Measurements from ENCODE around the gene ACTMAP. TPM values are rescaled to one million over a fixed set of nuclear protein-coding genes. Genes with fewer than 3 reads are reported as not detected.

The ACTMAP gene
- total RNA-seq, 1 experiment from 2014 or later = 16.8 TPM

GRCh38 chr19:40778706-40779284 is 28.5 kb upstream of the ACTMAP start:
- ChIA-PET RAD21 (ENCODE audit: low non-redundant PET in 1 of 2, low total read pairs in 2 of 2, uncharacterized antibody in 2 of 2, unreplicated experiment in 2 of 2) (no interaction called here), POLR2A (interaction anchor here (1.0 to 3.1 kb wide), 7 partner anchors 9 to 62 kb away, joined by 3 to 24 read pairs (median 5); partner anchors contain the start of genes ACTMAP, COQ8B, EGLN2 and ITPKC), CTCF (interaction anchor here (1.2 to 2.4 kb wide), 5 partner anchors 9 to 144 kb away, joined by 5 to 17 read pairs (median 6); partner anchors contain the start of genes ACTMAP, EGLN2 and SNRPA)
- ATAC-seq (no peak), DNase-seq (ENCODE audit: low read depth, low spot score) (no peak)
- Histone ChIP-seq H3K36me3 (ENCODE audit: control insufficient read depth in 1 of 2, insufficient read depth in 2 of 2, low read length in 2 of 2) (no peaks in the 10 kb centered on the region), H3K79me2 (ENCODE audit: insufficient read depth, low read length) (no peaks in the 10 kb centered on the region), H3K27ac (ENCODE audit: low read depth, low read length) (peak overlapping the region; percentile 92), H3K4me3 (replicated peaks in 1 of 2; ENCODE audit: low read depth in 1 of 2, low read length in 2 of 2) (peak overlapping the region; percentile 50 to 68), H3K9me2 (ENCODE audit: insufficient read depth) (no peaks in the 10 kb centered on the region), H3K9me3 (ENCODE audit: control insufficient read depth in 1 of 2, insufficient read depth in 1 of 2, low read depth in 1 of 2, low read length in 2 of 2) (no peaks in the 10 kb centered on the region), H3K9ac (ENCODE audit: low read length) (peak overlapping the region; percentile 66), H3K4me2 (ENCODE audit: low read length) (peak overlapping the region; percentile 81), H3K4me1 (ENCODE audit: control insufficient read depth in 1 of 2, insufficient read depth in 2 of 2, low read length in 2 of 2) (peaks cover 15 to 34% of the 10 kb centered on the region in 2 experiments), H2AFZ (ENCODE audit: low read depth, low read length, poor library complexity, severe bottlenecking) (peak overlapping the region; percentile 87), H4K20me1 (ENCODE audit: insufficient read depth) (no peaks in the 10 kb centered on the region), H3K27me3 (ENCODE audit: insufficient read depth, low read length) (no peaks in the 10 kb centered on the region)
- TSS peak; percentile 48 for BruUV-seq (replicated peaks)
- intact Hi-C loops (cut with micrococcal nuclease) = loop anchor here (1.0 kb wide), 1 partner anchor 20 kb away; no protein-coding TSS in a partner anchor
- TF ChIP-seq REST (IDR thresholded peaks at IDR 0.05; ENCODE audit: low read depth) (no peak), YY1 (IDR thresholded peaks at IDR 0.05; ENCODE audit: extremely low read depth, insufficient replicate concordance, low read depth, low read length) (no peak), MAX (IDR thresholded peaks at IDR 0.05) (no peak), RAD21 (IDR thresholded peaks at IDR 0.05; ENCODE audit: low read depth) (no peak), SIN3A (IDR thresholded peaks at IDR 0.05; ENCODE audit: low read depth) (no peak), SP1 (IDR thresholded peaks at IDR 0.05; ENCODE audit: low read depth) (no peak), ZFX (IDR thresholded peaks at IDR 0.05) (no peak), EZH2 (IDR thresholded peaks at IDR 0.05) (no peak), EGR1 (IDR thresholded peaks at IDR 0.05; ENCODE audit: low read depth) (no peak), ZNF274 (IDR thresholded peaks at IDR 0.05; ENCODE audit: low read depth, low read length) (no peak), ELF1 (IDR thresholded peaks at IDR 0.05; ENCODE audit: borderline replicate concordance, low read depth) (no peak), JUND (IDR thresholded peaks at IDR 0.05) (no peak), CTCF (IDR thresholded peaks at IDR 0.05 in 2 of 3, conservative IDR thresholded peaks at IDR 0.05 in 1 of 3; ENCODE audit: borderline replicate concordance in 1 of 3, insufficient read depth in 1 of 3, low read depth in 2 of 3, low read length in 2 of 3) (no peak), ATF3 (IDR thresholded peaks at IDR 0.05) (no peak), SRF (IDR thresholded peaks at IDR 0.05; ENCODE audit: low read depth) (no peak), CBX3 (IDR thresholded peaks at IDR 0.05; ENCODE audit: low read depth) (no peak), ZBTB33 (IDR thresholded peaks at IDR 0.05; ENCODE audit: extremely low read depth, insufficient replicate concordance, low read length) (no peak), TCF7L2 (IDR thresholded peaks at IDR 0.05; ENCODE audit: borderline replicate concordance, extremely low read depth, insufficient read depth, insufficient read length) (no peak)
